Right lobe of liver (tissue), 4 donors: ENCODE results near the gene CD300C.

Experiments used
- POLR2A ChIP-seq: fragments of 450-650 bp; IDR thresholded peaks from one replicate; pipeline ENCODE4 v1.6.1; 2017; ENCODE audit warnings: antibody characterized with exemption, mild to moderate bottlenecking
- TF ChIP-seq, protein P1 (sequence below), 4 donors: fragments of 200-600 bp in 3 of 4; fragments of 450-650 bp in 1 of 4; IDR thresholded peaks; one replicate each; pipeline versions ENCODE4 v1.5.1 to v1.8.0; 2016 to 2022; ENCODE audit warnings: antibody characterized with exemption in 4 of 4, mild to moderate bottlenecking in 2 of 4
- donor health status: DM: no; HTN: no; CAD: no.
- donor health status: DM: no; HTN: no; CAD: no.
- donor health status: DM: no; HTN: yes; CAD: no.

DNA sequence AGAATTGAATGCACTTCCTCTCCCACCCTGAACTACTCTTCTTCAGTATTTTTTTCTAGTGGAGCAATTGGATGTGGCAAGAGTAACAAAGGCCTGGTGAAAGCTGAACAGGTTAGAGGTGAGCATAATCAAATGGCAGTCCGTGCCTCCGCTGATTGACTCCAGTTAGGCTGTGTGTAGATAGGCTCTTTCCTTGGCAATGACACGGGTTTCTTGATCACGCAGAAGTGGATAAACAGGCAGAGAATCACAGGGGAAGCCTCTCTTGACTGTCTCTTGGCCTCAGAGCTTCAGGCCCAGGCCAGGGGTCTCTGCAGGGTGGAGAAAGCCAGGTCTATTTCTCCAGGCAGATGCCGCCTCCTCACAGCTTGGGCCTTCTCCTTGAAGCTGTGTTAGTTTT is 18.8 kb downstream of the CD300C start:
- TF ChIP-seq, protein P1, sequence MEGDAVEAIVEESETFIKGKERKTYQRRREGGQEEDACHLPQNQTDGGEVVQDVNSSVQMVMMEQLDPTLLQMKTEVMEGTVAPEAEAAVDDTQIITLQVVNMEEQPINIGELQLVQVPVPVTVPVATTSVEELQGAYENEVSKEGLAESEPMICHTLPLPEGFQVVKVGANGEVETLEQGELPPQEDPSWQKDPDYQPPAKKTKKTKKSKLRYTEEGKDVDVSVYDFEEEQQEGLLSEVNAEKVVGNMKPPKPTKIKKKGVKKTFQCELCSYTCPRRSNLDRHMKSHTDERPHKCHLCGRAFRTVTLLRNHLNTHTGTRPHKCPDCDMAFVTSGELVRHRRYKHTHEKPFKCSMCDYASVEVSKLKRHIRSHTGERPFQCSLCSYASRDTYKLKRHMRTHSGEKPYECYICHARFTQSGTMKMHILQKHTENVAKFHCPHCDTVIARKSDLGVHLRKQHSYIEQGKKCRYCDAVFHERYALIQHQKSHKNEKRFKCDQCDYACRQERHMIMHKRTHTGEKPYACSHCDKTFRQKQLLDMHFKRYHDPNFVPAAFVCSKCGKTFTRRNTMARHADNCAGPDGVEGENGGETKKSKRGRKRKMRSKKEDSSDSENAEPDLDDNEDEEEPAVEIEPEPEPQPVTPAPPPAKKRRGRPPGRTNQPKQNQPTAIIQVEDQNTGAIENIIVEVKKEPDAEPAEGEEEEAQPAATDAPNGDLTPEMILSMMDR (IDR thresholded peaks at IDR 0.05): no peak
- TF ChIP-seq POLR2A: no peak
